GM12864 (cell line): ENCODE measurements around the gene MGAT5.

Source experiments
- DNase-seq: peaks from one replicate; pipeline ENCODE4 v3.0.0-alpha.2; 2011; ENCODE audit warnings: low read depth
- H3K4me3 ChIP-seq: 2 replicates; pipeline ENCODE4 v1.5.1; 2011; ENCODE audit warnings: mild to moderate bottlenecking, low read depth, low read length, control low read depth
- TF ChIP-seq, protein P1 (sequence below): IDR thresholded peaks from 2 replicates; pipeline ENCODE4 v1.5.1; 2011; ENCODE audit warnings: low read depth, mild to moderate bottlenecking, moderate library complexity, low read length, control low read depth, inconsistent platforms; ENCODE audit errors: missing control alignments

Gene MGAT5

DNA sequence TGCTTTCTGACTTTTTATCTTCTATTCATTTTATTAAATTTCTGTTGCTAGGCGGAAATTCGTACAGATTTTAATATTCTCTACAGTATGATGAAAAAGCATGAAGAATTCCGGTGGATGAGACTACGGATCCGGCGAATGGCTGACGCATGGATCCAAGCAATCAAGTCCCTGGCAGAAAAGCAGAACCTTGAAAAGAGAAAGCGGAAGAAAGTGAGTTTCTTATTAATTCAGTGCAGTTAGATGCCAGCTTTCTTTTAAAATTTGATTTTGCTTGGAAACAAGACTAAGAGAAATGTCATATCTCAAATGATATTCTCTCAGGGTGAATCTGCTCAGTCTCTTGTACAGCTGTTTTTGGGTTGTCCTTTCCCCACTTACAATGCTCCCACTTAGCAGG, 84.3 kb downstream of the MGAT5 start:
- no peak overlapping the region for H3K4me3 ChIP-seq
- TF ChIP-seq, protein P1, sequence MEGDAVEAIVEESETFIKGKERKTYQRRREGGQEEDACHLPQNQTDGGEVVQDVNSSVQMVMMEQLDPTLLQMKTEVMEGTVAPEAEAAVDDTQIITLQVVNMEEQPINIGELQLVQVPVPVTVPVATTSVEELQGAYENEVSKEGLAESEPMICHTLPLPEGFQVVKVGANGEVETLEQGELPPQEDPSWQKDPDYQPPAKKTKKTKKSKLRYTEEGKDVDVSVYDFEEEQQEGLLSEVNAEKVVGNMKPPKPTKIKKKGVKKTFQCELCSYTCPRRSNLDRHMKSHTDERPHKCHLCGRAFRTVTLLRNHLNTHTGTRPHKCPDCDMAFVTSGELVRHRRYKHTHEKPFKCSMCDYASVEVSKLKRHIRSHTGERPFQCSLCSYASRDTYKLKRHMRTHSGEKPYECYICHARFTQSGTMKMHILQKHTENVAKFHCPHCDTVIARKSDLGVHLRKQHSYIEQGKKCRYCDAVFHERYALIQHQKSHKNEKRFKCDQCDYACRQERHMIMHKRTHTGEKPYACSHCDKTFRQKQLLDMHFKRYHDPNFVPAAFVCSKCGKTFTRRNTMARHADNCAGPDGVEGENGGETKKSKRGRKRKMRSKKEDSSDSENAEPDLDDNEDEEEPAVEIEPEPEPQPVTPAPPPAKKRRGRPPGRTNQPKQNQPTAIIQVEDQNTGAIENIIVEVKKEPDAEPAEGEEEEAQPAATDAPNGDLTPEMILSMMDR = no peak
- DNase-seq = no peak

DNA sequence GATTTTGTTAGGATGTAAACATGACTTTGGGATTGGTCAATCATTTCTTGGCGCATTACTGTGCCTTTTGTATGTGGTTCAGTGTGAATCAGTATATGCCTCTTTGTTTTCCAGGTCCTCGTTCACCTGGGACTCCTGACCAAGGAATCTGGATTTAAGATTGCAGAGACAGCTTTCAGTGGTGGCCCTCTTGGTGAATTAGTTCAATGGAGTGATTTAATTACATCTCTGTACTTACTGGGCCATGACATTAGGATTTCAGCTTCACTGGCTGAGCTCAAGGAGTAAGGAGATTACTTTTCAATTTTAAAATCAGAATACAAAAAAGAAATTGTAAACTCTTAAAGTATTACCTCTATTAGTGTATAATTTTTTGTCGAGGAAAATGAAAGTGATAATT, 87.6 kb downstream of the MGAT5 start:
- no peak for DNase-seq
- TF ChIP-seq, protein P1 = no peak
- no peak overlapping the region for H3K4me3 ChIP-seq

DNA sequence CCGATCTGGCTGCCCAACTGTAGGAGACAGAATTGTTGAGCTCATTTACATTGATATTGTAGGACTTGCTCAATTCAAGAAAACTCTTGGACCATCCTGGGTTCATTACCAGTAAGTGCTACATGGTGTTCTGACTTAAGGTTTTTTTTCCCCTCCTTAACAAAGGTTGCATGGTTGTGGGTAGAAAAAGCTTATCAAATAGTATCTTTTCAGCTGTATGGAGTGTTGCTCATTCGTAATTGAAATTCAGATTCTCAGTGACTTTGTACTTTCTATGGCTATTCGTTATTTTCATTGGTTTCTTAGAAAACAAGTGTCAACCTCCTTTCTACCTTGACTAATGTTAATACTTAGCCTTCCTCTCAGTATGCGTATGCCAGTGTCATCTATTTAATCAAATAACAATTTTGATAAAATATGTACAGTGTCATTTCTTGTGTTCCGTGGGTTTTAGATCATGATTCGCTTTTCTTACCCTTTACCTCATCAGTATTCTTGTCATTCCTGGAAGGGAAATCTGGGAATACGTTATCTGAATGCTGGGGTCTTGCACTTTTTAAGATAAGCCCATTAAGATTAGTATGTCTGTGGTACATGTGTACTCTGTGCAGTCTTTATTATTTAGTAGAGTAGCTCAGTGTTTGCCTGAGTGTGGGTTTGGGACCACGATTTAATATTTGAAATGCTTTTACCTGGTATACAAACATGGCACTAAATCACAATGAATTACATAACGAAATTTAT, 91.3 kb downstream of the MGAT5 start:
- TF ChIP-seq, protein P1 = no peak
- no peak for DNase-seq
- no peak overlapping the region for H3K4me3 ChIP-seq

DNA sequence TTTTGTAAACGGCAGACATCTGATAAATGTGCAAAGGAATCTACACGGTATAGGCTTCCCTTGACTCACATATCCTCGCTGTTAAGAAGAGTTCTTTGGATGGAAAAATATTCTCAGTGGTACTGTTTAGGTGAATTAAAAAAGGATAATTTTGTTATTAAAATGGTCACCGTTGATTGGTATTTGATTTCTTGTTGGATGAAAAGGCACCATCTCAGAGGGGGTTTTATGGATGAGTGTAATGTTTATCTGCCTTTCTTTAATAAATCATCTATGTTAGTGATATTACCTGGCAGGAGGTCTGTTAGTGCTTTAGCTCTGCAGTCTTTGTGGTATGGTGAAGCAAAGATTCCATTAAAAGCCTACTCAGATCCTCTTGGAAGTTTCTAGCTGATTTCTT, 92.3 kb downstream of the MGAT5 start:
- H3K4me3 ChIP-seq = no peak overlapping the region
- no peak for DNase-seq
- TF ChIP-seq, protein P1 = no peak

DNA sequence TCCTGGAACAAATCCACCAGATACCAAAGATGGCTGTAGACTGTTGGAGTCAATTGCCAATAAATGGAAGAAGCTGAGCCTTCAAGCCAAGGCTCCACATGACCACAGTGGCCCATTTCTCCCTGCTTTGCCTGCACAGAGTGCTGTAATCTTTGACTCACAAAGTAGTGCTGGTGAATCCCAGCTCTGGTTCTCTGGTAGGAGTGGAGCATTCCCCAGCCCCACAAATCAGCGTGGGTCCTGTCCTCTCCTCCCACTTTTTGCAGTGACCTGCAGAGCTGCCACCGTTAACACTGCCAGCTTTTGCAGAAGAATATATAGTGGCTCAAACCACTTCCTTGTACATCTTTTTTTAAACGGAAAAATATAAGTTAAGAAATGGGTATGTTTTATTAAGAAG, 93.9 kb downstream of the MGAT5 start:
- TF ChIP-seq, protein P1 = no peak
- H3K4me3 ChIP-seq = no peak overlapping the region
- no peak for DNase-seq

DNA sequence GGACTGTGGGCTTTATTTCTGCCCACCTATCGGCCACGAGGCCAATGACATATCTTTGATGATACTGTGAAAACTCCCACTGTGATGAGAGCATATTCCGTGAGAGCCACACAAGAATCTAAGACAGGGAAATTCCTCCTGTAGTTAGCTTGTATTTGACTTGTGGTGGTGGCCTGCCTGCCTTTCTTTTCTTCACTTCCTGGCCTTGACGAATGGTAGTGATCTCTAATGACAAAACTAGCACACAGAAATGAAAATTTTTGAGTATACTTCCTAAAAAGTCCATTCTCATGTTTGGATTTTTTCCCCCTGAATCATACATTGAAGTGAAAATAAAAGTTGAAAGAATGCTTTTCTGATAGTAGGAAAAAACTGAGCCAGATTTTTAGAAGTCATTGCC, 94.4 kb downstream of the MGAT5 start:
- TF ChIP-seq, protein P1 = no peak
- no peak for DNase-seq
- H3K4me3 ChIP-seq = no peak overlapping the region

DNA sequence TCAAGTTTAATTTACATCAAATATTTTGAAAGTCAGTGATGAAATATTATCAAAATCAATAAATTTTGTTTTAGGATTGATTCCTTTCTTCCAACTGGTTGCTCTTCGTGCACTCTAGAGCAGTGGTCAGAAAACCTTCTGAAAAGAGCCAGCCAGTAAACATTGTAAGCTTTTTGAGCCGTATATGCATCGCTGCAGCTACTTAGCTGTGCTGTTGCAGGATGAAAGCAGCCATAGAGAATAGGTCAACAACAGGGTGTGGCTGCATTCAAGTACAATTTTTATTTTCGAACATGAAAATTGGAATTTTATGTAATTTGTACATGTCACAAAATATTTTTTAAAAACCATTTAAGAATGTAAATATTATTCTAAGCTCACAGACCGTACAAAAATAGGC, 94.9 kb downstream of the MGAT5 start:
- TF ChIP-seq, protein P1 = no peak
- DNase-seq = no peak
- H3K4me3 ChIP-seq = no peak overlapping the region
